D721Med (cell line): Measurements from ENCODE around the gene ABCA12.

Experiments used
- DNase-seq: peaks from one replicate; pipeline ENCODE4 v3.0.0; 2011; ENCODE audit warnings: low spot score; ENCODE audit not compliant: insufficient read length
- FAIRE-seq: peaks from 2 replicates; lab custom pipeline; 2011; peaks lifted over from hg19 to GRCh38; lab: Jason Lieb, UNC
- CTCF ChIP-seq: IDR thresholded peaks from 2 replicates; pipeline ENCODE4 v1.5.1; 2012; ENCODE audit warnings: mild to moderate bottlenecking, control low read depth; ENCODE audit not compliant: insufficient read depth; ENCODE audit errors: missing control alignments

The ABCA12 gene

GRCh38 chr2:215136669-215137328, 1.6 kb downstream of the ABCA12 start:
- FAIRE-seq = no peak
- no peak for TF ChIP-seq CTCF
- no peak for DNase-seq

- TF ChIP-seq CTCF = no peak
- FAIRE-seq = no peak
- DNase-seq = no peak
Observed at GRCh38 chr2:215120401-215120800, 18.0 kb downstream of the ABCA12 start.

GRCh38 chr2:215119847-215120246, 18.6 kb downstream of the ABCA12 start:
- TF ChIP-seq CTCF = no peak
- DNase-seq = no peak
- no peak for FAIRE-seq

- no peak for DNase-seq
- no peak for TF ChIP-seq CTCF
Observed at GRCh38 chr2:215110918-215111317, 27.5 kb downstream of the ABCA12 start.

GRCh38 chr2:215107216-215108056, 31.0 kb downstream of the ABCA12 start:
- DNase-seq (no peak), FAIRE-seq (no peak)
- TF ChIP-seq CTCF = no peak

More at GRCh38 chr2:215110918-215111317, 27.5 kb downstream of the ABCA12 start:
- FAIRE-seq = no peak

GRCh38 chr2:215105607-215106354, 32.6 kb downstream of the ABCA12 start:
- no peak for TF ChIP-seq CTCF
- DNase-seq (no peak), FAIRE-seq (no peak)
